Endometrial microvascular endothelial cells (primary cell): ENCODE measurements around the gene TRIM59. TPM values are rescaled to one million over a fixed set of nuclear protein-coding genes. Genes with fewer than 3 reads are reported as not detected.
"Not testable (repeated sequence)": the region's sequence is repeated elsewhere in the genome, so short reads cannot be mapped to it uniquely, and the experiment has no call there.

ENCODE experiments used
- in situ Hi-C: cut with HindIII; loops from 2 replicates; pipeline ENCODE4 v1.10.0; 2017; ENCODE audit warnings: low sequenced_read_pairs, low pct_unique_long_range_greater_than_20kb; ENCODE audit errors: inconsistent ontology term
- total RNA-seq: library from RNA; depleted of rRNA; stranded (reverse); fragments of >200 nt; gene quantifications from one replicate; pipeline ENCODE4 v1.2.3, GENCODE V29; 2015; ENCODE audit errors: inconsistent ontology term

TRIM59 gene
- total RNA-seq, 1 donor from 2014 or later: 34.8 TPM

DNA sequence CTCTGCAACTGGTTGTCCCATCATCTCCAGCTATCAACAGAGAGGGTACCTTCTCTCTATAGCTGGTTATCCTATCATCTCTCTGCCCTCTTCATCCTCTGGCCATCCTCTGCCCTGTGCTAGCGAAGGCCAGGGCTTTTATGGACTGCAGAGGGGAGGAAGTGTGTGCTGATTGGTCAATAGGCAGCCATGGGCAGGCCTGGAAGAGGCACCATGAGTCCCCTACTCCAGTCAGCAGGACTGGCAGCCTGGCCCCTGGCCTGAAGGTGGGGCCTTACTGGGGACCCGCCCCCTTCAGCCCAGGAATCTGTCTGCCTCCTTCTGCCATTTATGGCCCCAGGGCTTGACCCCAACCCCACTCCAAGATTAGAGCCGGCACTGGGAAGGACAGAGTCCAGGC, 10.4 kb upstream of the TRIM59 start:
- in situ Hi-C loops: no loop called here

- in situ Hi-C loops: no loop called here
These were observed 9.9 kb upstream of the TRIM59 start for GRCh38 chr3:160459450-160459970.

DNA sequence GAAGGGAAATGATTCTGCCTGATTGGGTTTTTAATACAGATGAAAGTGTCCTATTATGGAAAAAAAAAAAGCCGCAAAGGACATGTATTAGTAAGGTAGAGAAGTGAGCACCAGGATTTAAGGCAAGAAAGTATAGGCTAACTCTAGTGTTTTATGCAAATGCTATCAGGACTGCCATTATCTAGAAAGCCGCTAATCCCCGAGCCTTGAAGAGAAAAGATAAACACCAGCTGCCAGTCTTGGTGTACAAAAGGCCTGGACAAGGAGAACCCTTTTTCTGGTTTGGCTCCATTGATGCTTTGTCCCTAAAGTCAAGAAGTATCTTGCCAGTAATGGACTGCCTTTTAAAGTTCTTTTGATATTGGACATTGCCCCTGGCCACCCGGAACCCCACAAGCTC, 8.6 kb upstream of the TRIM59 start:
- in situ Hi-C loops: no loop called here

GRCh38 chr3:160455846-160456245, 6.3 kb upstream of the TRIM59 start:
- in situ Hi-C loops: no loop called here

DNA sequence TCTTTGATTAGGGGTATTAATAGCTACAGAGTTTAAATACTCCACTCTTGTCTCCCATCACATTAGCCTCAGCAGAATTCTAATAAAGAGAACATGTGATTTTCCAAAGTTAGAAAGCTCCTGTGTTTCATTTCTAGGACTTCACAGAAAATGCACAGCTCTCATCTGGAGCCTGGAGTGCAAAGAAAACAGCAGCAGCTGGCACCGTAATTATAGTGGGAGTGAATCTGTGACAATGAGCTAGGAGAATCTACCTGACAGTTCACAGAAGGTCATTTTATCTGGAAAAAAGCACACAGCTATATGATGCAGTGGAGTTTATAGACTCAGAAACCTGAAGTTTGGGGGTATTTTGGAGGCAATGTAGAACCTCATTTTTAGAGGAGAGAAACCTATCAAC, 5.4 kb upstream of the TRIM59 start:
- in situ Hi-C loops: no loop called here

DNA sequence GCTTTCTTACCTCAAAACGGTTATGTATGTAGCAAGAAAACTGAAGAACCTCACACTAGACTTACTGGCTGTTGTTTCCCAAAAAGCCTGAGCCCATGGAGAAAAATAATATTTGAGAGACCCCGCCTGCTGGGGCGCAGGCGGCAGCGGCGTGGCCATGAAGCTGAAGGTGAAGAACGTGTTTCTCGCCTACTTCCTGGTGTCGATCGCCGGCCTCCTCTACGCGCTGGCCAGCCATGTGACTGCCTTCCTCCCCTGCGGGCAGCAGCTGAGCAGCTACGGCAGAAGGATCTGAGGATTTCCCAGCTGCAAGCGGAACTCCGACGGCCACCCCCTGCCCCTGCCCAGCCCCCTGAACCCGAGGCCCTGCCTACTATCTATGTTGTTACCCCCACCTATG, 2.7 kb upstream of the TRIM59 start:
- in situ Hi-C loops: not testable (repeated sequence)

GRCh38 chr3:160451602-160452001, 2.0 kb upstream of the TRIM59 start:
- in situ Hi-C loops: no loop called here

GRCh38 chr3:160450846-160451245, 1.3 kb upstream of the TRIM59 start:
- in situ Hi-C loops: no loop called here

GRCh38 chr3:160448845-160449635, 546 bp downstream of the TRIM59 start:
- in situ Hi-C loops: no loop called here

DNA sequence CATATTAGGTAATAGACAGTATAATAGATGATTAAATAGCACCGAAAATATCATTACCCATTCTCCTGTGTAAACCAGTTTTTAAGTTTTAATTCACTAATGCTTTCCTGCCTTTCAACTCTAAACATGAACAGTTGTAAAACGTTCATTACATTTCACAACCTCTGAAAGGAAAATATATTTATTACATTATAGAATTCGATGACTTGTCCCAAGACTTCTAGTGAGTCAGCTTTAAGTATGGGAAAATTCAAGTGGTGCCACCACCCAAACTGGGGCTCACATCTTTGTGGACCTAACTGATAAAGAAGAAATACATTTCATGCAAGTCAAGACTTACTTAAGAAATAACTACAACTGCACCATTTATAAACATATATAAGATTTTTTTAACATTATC, 2.0 kb downstream of the TRIM59 start:
- in situ Hi-C loops: no loop called here

DNA sequence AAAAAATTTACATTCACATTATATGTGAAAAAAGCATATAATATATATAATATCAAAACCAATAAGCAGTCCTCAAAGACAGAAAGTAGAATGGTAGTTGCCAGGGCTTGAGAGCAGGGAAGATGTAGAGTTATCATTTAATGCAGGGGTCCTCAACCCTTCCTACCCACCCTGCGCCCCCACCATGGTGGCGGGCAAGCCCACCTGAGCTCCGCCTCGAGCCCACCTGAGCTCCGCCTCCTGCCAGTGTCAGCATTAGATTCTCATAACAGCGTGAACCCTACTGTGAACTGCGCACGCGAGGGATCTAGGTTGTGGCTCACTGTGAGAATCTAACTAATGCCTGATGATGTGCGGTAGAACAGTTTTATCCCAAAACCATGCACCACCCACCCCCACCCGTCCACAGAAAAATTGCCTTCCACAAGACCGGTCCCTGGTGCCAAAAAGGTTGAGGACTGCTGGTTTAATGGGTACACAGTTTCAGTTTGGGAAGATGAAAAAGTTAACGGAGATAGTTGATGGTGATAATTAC, 3.0 kb downstream of the TRIM59 start:
- in situ Hi-C loops: no loop called here

GRCh38 chr3:160445854-160446253, 3.7 kb downstream of the TRIM59 start:
- in situ Hi-C loops: no loop called here

DNA sequence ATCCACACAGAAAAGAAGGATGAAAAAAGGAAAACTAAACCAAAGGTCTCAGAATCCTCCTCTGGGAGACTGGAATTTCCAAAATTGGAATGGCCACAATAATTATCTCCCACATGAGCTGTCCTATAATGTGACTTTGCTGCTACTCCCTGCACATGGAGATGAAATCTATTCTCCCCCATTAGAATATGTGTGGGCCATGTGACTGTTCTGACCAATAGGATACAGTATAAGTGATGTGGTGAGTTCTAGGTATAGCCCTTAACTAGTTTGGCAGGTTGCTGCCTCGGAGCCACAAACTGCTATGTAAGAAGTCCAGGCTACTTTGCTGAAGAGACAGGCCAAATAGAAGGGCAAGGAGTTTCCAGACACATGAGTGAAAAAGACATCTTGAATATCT, 5.2 kb downstream of the TRIM59 start:
- in situ Hi-C loops: no loop called here

DNA sequence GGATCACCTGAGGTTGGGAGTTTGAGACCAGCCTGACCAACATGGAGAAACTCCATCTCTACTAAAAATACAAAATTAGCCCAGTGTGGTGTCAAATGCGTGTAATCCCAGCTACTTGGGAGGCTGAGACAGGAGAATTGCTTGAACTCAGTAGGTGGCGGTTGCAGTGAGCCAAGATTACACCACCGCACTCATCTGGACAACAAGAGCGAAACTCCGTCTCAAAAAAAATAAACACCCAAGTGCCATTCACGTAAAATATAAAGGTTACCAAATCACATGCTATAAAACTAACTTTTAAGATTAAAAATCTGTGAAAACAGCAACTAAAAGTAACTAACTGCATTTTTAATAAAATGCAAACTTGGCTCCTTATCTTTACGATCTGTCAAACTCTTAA, 8.9 kb downstream of the TRIM59 start:
- in situ Hi-C loops: no loop called here

DNA sequence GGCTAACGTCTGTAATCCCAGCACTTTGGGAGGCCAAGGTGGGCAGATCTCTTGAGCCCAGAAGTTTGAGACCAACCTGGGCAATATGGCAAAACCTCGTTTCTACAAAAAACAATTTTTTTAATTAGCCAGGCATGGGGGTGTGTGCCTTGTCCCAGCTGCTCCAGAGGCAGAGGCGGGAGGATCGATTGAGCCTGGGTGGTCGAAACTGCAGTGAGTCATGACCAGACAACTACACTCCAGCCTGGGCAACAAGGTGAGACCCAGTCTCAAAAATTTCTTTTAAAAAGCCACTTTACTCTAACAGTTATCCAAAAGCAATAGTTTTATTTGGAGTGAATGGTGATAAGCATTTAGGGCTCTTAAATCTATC, 12.5 kb downstream of the TRIM59 start:
- in situ Hi-C loops: no loop called here

GRCh38 chr3:160435747-160436146, 13.8 kb downstream of the TRIM59 start:
- in situ Hi-C loops: no loop called here

- in situ Hi-C loops: no loop called here
These were observed 14.5 kb downstream of the TRIM59 start for GRCh38 chr3:160435095-160435494.

- in situ Hi-C loops: no loop called here
These were observed 15.5 kb downstream of the TRIM59 start for GRCh38 chr3:160434071-160434470.

DNA sequence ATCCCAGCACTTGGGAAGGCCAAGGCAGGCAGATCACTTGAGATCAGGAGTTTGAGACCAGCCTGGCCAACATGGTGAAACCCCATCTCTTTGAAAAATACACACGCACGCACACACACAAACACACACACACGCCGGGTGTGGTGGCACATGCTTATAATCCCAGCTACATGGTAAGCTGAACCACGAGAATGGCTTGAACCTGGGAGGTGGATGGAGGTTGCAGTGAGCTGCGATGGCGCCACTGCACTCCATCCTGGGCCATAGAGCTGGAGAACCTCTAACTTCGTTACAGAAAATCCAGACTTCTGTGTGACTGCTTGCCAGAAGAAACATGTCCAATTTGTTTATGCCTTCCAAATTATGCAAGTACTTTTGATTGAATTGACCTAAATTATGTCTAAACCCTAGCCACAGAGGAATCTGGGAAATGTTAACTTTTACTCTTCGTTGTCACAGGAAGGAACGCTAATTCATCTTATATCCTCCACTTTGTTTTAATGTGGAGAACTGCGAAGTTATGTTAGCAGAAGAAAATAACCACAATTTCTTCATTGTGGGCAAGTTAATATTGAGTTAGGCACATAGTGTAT, 21.7 kb downstream of the TRIM59 start:
- in situ Hi-C loops: no loop called here

DNA sequence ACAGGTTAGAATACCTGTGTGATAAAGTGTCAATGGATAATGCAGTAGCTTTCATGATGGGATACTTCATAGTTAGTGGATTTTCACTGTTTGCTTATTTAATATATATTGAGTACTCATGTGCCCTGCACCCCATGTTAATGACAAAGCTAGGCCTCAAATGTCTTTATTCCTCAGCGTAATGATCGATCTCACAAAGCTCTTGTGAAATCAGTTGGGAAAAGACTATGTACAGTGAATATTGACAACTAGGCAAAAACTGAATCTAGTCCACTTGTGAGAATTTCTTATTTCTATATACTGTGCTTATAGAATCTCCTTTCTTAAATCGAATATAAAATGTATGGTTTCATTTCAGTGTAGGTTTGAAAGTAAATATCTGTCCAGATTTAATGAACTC, 32.3 kb downstream of the TRIM59 start:
- in situ Hi-C loops: no loop called here
